Stimulated activated CD4-positive, alpha-beta T cell treated with anti-CD3 and anti-CD28 coated beads, Interleukin-4, amount 100 ng/mL, for 4 hours (primary cell): Measurements from ENCODE around the gene POU5F1.
"Not testable (repeated sequence)": the region's sequence is repeated elsewhere in the genome, so short reads cannot be mapped to it uniquely, and the experiment has no call there.

Experiments
- DNase-seq, 2 experiments: peaks; one replicate each; pipeline ENCODE4 v3.0.0-alpha.2; 2020

POU5F1 gene

DNA sequence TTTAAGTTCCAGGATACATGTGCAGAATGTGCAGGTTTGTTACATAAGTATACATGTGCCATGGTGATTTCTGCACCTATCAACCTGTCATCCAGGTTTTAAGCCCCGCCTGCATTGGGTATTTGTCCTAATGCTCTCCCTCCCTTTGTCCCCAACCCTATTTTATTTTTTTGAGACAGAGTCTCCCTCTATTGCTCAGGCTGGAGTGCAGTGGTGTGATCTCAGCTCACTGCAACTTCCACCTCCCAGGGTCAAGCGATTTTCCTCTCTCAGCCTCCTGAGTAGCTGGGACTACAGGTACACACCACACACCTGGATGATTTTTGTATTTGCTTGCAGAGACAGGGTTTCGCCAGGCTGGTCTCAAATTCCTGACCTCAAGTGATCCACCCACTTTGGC is 18.7 kb upstream of the POU5F1 start:
- DNase-seq: not testable (repeated sequence)

DNA sequence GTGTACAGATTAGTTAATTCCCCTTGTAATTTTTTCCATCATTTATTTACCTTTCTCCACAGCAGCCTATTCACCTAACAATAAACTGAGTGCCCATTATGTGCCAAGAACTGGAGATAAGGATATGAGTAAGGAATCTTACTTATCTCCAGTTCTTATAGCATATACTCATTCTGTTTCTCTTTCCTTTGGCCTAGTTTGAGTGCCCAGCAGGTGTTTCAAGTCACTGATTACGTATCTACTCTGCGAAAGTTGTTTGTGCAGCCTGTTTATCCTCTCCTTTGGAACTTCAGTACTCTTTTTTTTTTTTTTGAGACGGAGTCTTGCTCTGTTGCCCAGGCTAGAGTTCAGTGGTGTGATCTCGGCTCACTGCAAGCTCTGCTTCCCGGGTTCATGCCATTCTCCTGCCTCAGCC is 17.3 kb upstream of the POU5F1 start:
- no peak for DNase-seq

DNA sequence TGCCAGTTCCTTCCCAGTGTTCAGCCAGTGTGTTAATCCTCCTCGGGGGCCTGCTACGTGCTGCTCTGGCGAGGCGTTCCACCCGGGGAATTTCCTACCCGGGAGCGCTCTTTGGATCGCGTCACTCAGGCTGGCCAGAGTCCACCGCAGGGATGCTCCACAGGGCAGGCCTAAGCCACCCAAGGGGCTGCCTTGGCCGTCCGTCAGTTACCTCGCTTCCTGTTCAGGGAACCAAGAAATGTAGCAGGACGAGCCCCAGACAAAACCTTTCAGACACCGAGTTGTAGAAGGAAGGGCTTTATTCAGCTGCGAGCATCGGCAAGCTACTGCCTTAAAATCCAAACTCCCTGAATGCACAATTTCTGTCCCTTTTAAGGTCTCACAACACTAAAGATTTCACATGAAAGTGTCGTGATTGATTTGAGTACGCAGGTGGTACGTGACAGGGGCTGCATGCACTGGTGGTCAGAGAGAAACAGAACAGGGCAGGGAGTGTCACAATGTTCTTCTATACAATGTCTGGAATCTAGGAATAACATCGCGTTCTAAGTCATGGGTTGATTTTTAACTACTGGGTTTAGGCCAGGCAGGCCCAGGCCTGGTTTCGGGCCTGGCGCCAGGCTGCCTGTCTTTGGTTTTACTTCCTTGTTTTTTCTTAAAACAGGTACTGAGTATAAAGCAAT is 15.7 kb upstream of the POU5F1 start:
- no peak for DNase-seq

DNA sequence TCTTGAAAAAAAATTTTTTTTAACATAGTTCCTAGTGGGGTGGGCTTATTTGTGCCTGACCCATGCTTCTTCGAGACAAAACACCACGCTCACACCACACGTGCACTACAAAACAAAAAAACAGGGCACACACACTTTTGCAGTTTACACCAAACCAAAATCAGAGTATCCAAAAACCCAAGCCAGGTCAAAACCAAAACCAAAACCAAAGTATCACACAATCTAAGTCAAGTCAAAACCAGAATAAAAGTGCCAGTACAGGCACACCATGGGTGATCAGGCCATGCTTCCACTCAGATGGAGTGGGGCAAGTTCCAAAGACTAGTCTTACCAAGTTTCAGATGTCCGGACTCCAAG is 15.2 kb upstream of the POU5F1 start:
- not testable (repeated sequence) for DNase-seq

DNA sequence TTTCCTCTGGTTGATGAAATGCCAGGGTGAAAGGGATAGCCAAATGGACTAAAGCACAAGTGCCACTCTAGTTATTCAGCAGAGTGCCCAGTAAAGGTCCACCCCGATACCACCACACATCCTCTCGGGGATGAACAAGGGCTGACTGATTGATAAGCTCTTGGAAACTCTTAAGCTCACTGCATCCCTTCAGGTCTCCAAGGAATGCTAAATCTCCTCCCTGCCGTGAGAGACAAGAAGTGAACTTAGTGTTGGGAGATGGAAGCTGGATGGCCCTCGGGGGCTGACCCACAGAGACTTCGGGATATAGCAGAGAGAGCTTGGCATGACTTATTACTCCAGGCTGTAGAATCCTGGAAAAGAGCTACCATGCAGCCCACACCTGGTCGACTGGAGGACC is 13.4 kb upstream of the POU5F1 start:
- not testable (repeated sequence) for DNase-seq

DNA sequence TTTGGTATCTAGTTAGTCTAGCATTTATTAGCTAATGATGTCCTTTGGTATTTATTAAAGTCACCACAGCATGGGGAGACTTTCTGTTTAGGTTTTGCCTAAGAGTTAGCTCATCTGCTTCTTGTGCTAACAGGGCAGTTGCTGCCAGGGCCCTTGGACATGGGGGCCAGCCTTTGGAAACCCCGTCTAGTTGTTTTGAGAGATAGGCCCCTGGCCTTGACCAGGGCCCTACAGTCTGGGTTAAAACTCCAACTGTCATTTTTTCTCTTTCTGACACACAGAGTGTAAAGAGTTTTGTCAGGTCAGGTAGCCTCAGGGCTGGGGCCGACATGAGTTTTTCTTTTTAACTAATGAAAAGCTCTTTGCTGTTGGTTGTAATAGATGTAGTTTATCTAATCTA is 12.8 kb upstream of the POU5F1 start:
- DNase-seq: not testable (repeated sequence)

DNA sequence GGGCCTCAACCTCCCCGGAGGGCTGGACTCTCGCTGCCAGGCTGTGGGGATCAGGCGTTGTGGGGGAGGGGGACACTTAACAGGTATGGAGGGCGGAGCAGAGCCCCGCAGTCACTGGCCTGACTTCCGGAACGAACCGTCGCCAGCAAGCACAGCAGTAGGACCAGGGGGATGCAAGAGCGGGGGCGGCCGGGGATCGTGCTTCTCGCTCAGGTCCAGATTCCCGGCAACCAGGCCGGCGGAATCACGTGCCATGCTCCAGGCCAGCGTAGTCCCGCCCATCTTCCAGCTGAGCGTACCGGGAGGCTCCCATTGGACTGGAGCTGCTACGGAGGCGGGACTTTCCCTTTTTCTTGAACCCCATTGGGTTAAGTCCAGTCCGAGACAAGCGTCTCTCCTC is 10.0 kb upstream of the POU5F1 start:
- peak; percentile 43 to 62 for DNase-seq

DNA sequence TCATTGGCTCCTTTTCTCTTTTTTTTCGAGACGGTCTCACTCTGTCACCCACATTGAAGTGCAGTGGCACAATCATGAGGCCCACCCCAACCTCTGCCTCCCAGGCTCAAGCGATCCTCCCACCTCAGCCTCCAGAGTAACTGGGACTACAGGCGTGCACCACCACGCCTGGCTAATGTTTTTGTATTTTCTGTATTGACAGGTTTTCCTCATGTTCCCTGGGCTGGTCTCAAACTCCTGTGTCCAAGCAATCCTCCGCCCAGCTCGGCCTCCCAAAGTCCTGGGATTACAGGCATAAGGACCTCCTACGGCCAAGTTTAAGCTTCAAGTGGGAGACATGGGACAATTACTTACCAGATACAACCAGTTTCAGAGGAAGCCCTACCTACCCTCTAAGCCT is 9.4 kb upstream of the POU5F1 start:
- DNase-seq: no peak

DNA sequence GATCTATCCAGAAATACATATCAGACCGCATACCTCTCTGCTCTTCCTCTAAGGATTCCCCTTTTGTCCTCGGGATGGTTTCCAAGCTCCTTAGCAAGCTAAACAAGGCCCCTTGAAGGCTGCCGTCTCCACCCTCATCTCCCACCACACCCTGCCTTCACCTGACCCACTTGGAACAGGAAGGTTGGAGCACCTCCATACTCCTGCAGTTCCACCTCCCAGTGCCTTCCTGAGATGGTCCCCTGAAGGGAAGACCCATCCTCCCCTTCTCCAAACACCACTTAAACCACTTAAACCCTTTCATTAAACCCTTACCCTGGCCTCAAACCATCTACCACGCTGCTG is 8.5 kb upstream of the POU5F1 start:
- DNase-seq: no peak

DNA sequence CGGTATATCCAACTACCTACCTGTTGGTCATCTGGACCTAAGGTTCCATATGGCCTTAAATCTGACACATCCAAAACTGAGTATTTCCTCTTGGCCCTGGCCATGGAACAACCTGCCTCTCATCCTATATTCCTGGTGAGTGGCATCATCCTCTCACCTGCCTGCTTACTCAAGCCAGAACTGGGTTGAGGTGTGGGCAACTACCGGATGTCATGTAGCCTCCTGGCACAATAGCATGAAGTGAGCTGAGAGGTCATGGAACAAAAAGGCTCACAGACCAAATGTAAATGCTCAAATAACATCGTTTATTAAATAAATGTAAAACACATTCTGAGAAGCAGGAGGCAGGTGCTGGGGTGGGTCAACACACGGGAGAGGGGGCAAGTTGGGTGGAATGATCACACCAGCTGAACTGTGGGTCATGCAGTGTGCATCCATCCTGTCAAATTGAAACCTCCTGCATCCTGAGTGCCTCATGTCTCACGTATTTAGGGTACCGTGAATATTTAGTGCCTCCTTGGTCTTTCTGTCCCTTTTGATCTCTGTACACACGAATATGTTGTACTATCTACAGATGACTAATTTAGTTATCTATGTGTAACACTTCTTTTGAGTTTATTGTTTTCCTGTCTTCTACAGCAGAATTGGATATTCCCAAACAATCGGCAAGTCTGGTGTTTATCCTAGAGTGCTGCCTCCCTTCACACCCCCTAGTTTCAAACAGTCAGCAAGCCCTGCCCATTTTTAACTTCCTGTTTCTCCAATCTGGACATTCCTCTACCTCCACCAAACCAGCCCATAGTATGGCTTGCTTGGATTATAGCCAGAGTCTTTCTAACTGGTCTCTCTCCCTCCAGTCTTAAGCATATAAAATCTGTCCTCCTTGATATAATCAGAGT is 7.9 kb upstream of the POU5F1 start:
- DNase-seq: no peak

DNA sequence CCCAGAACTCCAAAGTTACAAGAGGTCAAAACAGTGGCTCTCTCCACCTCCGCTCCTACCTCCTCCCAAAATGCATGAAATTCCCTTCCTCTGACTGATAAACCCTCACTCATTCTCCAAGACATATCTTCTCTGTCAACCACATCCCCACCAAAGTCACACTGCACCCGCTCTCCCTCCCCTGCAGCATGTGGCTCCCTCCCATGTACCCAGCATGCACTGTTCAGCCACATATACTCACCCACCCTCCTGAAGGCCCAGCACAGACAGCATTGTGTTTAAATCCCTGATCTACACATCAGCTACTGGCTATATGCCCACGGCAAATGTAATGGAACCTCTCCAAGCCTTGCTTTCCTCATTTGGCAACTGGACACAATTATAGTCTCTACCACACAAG is 5.5 kb upstream of the POU5F1 start:
- DNase-seq: no peak

DNA sequence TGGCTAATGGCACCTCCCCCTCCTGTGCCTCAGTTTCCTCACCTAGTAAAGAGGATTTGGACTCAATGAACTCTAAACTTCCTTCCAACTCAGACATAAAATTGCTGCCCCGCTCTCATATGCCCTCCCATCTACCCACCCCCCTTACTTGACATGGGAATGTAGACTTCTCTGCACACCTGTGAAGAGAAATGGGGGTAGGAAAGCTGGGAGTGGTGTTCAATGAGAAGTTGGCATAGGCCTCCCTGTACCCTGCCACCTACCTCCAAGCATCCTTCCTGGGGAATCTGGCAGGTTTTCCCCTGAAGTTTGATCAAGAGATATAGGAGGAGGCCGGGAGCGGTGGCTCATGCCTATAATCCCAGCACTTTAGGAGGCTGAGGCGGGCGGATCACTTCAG is 3.9 kb upstream of the POU5F1 start:
- DNase-seq: no peak

DNA sequence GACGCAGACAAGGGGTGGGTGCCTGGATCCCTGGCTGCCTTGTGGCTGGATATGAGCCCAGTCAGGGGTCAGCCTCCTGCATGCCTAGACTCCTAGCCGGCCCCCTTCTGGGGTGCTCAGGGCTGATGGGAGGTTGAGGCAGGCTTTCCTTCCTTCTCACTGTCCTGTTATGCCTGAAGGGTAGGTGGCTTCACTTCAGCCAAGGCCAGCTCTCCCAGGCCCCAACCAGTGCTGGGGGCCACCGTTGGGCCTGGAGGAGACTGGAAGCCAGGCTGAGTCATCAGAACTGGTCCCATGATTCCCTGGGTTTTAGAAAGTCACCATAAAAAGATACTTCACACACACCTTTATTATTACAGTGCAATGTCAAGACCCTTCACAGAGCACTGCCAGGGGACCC is 2.9 kb upstream of the POU5F1 start:
- DNase-seq: no peak

DNA sequence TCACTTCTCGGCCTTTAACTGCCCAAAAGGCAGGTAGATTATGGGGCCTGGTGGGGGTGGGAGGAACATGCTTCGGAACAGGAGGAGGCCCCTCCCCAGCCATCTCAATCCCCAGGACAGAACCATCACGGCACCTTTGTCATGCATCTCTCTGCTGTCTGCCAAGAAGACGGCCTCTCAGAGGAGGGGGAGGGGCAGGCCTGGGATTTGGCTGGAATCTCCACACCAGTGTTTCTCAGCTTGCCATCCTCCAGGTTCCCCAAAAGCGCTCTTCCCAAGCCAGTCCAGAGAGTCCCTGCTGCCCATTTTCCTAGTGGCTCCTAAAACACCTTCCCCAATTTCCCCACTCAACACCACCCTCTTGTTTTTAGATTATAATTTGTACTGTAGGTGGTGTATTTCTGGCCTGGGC is 2.5 kb upstream of the POU5F1 start:
- DNase-seq: no peak

DNA sequence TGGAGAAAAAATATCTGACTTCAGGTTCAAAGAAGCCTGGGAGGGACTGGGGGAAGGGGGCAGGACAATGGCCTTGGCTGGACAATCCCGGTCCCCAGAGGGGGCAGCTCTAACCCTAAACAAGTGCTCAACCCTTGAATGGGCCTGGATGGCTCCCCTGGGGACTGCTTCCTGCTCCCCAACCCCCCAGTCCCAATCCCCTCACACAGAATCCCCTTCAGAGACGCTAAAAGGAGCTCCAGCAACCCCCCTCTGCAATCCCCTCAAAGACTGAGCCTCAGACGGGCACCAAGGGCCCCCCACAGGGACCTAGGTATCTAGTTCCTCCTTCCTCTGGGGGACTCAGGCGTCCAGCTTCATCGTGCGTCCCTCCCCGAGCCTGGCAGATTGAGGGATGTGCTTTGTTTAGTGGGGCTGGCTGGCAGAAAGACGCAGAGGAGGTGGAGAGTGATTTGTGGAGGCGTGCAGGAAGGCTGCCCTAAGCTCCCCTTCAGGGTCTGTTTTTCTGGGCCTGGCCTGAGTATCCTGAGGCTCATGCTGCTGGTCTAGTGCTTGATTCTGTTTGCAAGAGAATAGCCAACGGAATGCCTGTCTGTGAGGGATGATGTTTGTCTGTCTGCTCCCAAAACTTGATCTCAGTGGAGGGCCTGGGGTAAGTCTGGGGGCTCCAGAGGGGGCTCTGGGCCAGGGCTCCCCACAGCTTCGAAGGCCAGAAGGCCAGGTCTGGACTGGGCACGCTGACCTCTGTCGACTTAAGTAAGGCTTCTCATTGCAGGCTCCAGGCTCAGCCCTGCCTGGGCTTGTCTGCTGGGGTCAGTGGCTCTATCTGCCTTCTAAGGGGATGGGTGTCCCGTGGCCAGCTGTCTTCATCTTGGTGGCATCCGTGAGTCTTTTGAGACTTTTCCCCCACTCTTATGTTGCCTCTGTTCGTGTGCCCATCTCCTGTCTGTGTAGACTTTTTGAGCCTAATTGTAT is 1.7 kb upstream of the POU5F1 start:
- DNase-seq: no peak

DNA sequence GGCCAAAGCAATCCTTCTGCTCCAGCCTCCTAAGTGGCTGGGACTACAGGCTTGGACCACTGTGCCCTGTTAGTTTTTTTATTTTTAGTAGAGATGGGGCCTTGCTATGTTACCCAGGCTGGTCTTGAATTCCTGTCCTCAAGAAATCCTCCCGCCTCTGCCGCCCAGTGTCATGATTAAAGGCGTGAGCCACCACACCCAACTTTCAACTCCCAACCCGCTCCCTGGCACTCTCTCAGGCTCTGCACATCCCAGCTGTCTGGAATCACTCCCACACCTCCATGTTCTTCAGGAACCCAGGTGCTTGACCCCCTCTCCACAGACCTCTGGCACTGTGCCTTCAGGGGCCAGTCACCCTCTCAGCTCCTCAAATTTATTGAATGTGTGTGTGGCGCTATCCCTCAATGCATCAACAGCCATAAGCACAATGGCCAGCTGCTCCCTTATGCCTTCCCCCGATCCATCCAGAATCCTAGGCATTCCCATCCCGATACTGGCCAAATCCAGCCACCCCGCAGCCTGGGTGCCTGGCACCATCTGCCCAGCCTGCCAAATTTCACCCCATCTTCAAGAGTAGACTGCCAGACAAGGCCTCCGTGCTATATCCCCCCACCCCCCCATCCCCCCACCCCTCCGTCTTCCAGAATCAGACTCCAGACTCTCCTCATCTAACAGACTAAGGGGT is 647 bp upstream of the POU5F1 start:
- DNase-seq: no peak

DNA sequence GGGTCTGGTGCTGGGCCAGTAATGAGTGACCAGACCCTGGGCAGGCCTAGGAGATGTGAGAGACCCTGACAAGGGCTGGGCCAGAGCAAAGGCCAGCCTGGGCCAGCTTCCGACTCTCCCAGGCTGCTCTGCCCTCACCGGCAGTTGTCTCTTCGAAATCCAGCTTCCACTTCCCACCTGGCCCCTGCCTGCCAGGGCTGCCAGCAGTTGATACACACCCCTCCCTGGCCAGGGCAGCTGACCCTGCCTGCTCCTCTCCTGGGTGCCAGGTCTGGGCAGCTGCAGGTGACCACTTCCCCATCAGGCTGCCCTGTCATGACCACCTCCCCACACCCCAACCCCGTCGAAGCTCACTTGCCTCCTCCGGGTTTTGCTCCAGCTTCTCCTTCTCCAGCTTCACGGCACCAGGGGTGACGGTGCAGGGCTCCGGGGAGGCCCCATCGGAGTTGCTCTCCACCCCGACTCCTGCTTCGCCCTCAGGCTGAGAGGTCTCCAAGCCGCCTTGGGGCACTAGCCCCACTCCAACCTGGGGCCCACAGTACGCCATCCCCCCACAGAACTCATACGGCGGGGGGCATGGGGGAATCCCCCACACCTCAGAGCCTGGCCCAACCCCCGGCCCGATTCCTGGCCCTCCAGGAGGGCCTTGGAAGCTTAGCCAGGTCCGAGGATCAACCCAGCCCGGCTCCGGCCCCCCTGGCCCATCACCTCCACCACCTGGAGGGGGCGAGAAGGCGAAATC is 453 bp downstream of the POU5F1 start:
- DNase-seq: not testable (repeated sequence)

DNA sequence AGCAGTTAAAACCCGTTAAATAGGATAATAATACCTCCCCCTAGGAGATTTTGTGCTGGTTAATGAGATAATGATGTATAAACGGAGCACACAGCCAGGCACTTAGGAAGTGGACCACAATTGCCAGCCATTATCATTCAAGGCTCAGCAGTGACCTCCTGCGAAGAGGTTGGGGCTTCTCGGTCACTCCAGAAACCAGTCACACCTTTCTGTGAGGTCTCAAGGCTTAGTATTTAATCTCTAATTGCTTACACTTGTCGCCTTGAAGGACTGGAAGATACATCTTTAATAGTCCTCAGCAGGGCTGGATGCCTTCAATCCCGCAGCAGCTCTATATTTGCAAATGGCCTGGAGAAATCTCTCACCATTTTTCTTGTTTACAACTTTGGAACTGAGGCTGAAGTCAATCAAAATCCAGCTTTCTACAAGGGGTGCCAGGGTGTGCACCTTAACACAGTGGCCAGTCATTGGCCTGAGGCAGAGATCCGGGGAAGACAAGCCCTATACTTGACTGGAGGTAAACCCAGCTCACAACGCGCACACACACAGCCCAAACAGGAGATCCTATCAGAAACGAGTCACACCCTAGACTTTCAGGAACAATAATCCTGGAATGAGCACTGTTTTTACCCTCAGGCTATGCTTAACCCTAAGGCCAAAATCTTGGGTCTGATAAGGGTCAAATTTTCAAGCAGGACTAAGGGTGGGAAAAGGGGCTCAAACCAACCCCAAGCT is 1.2 kb downstream of the POU5F1 start:
- DNase-seq: no peak

DNA sequence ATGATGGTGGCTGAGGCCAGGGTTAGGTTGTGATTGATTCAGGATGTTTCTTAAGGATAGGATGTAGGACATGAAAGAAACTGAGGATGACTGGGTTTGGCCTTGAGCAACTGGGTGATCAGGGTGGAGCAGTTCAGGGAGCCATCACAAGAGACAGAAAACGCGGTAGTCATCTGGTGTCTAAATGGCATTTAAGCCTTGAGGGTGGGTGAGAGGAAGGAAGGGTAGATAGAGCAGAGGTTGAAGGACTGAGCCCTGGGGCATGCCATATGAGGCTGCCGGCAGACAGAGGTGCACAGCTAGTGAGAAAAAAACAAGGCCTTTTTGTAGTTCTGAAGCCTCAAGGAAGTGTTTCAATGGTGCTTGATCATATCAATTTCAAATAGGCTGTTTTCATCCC is 1.9 kb downstream of the POU5F1 start:
- DNase-seq: no peak

DNA sequence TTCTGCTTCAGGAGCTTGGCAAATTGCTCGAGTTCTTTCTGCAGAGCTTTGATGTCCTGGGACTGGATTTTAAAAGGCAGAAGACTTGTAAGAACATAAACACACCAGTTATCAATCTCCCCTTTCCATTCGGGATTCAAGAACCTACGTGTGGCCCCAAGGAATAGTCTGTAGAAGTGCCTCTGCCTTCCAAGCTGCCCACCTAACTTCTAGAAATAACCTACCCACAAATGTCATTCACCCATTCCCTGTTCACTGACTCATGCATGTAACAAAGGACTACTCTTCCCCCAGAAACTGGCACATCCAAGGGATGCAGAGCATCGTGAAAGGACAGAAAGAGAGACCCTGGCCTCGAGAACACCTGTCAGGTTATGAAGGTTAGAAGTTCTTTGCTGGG is 4.5 kb downstream of the POU5F1 start:
- no peak for DNase-seq
